Kidney tubule cell (primary cell): ENCODE results near the gene PEX5.

Experiments
- DNase-seq: peaks from one replicate; pipeline ENCODE4 v3.0.0-alpha.2; 2018; ENCODE audit warnings: low spot score

PEX5 gene

DNA sequence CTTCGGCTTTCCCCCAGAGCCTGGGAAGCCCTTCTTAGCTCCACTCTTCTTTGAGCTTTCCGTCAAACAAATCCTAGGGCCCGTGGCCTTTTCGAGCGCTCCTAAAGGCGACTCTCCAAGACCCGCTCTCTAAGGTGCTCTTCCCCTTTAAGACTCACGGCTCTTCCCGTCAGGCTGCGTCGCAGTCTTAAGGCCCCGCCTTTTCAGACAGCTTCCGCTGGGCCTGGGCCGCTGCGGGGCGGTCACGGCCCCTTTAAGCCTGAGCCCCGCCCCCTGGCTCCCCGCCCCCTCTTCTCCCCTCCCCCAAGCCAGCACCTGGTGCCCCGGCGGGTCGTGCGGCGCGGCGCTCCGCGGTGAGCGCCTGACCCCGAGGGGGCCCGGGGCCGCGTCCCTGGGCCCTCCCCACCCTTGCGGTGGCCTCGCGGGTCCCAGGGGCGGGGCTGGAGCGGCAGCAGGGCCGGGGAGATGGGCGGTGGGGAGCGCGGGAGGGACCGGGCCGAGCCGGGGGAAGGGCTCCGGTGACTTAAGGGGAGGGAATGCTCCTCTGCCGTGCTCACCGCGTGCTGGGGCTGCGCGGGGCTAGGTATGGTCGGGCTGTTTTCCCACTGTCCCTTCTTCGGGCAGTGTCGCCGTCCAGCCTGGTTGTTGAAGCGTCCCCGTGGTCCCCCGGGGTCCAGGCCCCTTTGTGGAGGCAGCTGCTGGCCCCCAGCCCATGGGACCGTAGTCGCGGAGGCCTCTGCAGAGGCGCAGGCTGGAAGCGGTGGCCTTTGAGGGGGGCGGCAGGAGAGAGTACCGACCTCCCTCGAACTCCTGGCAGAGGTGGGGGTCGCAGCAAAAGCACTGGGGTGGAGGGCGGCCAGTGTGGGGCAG lies at the start of gene PEX5:
Gene PEX5 (plus strand): TSS at position 289 of the 870 bp plus-strand sequence. CDS start 692 bp downstream, outside the sequence.
- peak; percentile 95 for DNase-seq

- DNase-seq = no peak
Measured at GRCh38 chr12:7141351-7142005, 48.0 kb upstream of the PEX5 start.

DNA sequence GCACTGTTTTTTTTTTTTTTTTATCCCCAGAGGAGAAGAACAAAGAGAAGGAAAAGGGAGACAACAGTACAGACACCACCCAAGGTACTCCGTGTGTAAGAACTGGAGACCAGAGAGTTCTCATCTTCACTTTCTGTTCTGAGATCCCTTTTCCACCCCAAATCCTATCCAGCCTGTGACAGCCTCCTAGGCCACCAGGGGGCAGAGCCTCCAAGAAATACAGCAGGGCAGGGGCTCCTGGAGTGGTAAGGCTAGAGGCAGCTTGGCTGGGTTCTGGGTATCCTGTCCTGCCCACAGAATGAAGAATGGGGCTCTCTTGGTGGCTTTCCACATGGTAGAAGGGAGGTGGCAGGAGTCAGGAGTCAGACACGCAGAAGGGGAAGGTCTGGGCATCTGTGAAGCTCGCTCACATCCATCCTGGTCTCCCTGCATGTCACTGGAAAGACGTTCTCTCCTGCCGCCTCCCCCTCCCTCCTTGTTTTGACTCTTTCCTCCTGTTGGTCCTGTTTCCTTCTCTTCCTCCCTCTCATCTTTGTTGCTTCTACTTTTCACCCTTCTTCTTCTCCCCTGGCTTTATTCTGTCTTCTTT lies 47.3 kb upstream of the PEX5 start:
- DNase-seq = peak; percentile 46

GRCh38 chr12:7142809-7143465 lies 46.5 kb upstream of the PEX5 start:
- DNase-seq = no peak

- no peak for DNase-seq
Measured at GRCh38 chr12:7143564-7143963, 45.9 kb upstream of the PEX5 start.

GRCh38 chr12:7144414-7145120 lies 44.9 kb upstream of the PEX5 start:
- peak; percentile 23 for DNase-seq

DNA sequence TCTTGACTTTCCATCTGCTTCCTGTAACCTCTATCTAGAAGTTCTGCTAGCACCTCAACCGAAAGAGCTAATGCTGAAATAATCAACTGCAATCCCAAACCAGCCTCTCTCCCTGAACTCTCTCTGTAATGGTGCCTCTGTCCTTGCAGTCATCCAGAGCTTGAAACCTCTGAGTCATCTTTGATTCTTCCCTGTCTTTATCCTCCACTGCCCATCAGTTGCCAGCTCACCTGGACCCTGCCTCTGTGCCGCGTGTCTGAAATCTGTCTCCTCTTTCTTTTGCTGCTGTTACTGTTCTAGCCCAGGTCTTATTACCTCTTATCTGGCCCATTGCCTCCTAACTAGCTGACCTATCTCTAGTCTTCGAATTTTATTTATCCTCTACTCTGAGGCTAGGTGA lies 43.8 kb upstream of the PEX5 start:
- DNase-seq = peak; percentile 70

DNA sequence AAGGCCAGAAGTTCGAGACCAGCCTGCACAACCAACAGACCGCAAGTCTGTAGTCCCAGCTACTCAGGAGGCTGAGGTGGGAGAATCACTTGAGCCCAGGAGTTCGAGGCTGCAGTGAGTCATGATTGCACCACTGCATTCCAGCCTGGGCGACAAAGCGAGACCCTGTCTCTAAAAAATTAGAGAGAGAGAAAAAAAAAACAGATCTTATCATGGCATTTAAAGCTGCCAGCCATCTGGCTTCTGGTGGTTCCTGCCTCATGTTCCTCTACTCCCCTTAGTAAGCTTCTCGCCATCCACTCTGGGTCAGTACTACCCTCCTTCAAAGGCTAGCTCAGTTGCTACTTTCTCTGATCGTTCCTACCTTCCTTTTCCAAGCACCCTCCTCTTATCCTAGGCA lies 43.3 kb upstream of the PEX5 start:
- no peak for DNase-seq

GRCh38 chr12:7146906-7147305 lies 42.6 kb upstream of the PEX5 start:
- DNase-seq = no peak

DNA sequence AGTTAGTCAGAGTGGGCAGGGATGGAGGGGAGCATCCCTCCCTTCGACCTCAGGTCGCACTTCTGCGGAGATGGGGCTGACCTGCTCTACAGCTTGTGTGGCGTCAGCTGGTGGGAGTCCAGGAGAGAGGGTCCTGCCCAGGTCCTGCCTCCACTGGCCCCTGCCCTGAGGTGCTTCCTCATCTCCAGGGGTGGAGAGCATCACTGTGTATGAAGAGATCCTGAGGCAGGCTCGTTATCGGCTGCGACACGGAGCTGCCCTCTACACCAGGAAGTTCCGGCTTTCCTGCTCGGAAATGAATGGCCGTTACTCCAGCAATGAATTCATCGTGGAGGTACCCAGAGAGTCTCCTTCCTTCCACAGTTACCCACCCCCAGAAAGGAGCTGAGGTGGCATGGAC lies 39.1 kb upstream of the PEX5 start:
- DNase-seq = no peak

- no peak for DNase-seq
Measured at GRCh38 chr12:7150841-7151240, 38.6 kb upstream of the PEX5 start.

DNA sequence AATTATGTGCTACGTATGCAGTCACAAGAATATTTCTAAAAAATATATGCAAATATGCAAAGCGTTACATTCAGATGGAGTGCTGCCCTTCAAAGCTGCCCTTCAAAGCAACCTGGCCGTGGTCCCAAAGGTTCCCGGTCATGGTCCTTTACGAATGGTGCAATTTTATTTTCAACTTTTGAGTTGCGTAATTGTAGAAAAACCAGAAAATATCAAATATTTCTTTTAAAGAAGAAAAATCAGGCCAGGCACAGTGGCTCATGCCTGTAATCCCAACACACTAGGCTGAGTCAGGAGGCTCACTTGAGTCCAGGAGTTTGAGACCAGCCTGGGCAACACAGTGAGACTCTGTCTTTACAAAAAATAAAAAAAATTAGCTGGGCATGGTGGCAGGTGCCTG lies 38.0 kb upstream of the PEX5 start:
- DNase-seq = no peak

GRCh38 chr12:7152818-7153217 lies 36.7 kb upstream of the PEX5 start:
- DNase-seq = no peak

GRCh38 chr12:7154042-7154441 lies 35.4 kb upstream of the PEX5 start:
- no peak for DNase-seq

GRCh38 chr12:7154901-7155470 lies 34.5 kb upstream of the PEX5 start:
- DNase-seq = no peak

GRCh38 chr12:7155471-7156034 lies 33.9 kb upstream of the PEX5 start:
- no peak for DNase-seq

- no peak for DNase-seq
Measured at GRCh38 chr12:7156259-7157197, 33.0 kb upstream of the PEX5 start.

GRCh38 chr12:7157391-7157790 lies 32.1 kb upstream of the PEX5 start:
- no peak for DNase-seq

DNA sequence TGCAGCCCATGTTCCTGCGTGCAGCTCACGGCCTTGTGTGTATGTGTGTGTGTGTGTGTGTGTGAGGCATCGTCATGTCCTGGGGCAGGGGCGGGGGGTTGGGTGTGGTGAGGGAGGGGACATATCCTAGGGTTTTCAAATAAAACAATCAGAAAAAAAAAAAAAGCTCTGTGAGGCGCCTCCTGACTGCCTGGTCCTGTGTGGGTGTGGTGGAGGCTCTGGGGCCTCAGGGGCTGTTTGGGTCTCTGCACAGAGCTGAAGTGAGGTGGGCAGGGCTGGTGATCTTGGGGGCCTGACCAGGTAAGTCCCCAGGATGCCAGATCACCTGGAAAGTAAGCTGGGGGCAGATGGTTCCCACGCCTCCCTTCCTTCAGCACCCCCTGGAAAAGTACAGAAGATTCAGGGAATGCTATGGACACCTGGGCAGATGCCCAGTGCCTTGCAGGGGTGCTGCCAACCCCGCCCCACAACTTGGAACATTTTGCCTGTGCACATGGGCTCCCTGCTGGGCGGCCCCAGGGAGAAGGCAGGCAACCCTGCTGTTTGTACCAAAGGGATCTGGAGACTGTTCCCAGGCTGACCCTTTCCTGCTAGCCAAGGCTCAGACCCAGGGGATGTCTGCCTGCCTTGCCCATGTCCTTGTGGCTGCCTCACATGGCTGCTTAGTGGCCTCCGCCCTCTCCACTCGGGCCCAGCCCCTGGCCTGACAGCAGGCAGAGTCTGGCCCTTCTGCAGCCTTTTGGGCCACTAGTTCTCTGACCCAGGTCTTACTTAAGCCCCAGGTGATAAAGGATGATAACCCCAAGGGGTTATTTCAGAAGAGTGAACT lies 30.5 kb upstream of the PEX5 start:
- no peak for DNase-seq
